Measurements from ENCODE around the gene TASOR2. TPM values are rescaled to one million over a fixed set of nuclear protein-coding genes. Genes with fewer than 3 reads are reported as not detected.

The TASOR2 gene
- total RNA-seq, 1 experiment from 2014 or later: 57.7 TPM

- H3K9me2 ChIP-seq (replicated peaks; ENCODE audit: insufficient read depth, low read length): no peaks in the 10 kb centered on the region
- H3K9me3 ChIP-seq (ENCODE audit: low read length): no peaks in the 10 kb centered on the region
- no peak overlapping the region for H3K9ac ChIP-seq (ENCODE audit: low read length)
- H3K4me1 ChIP-seq (ENCODE audit: low read length): peaks cover 47% of the 10 kb centered on the region
- H3K36me3 ChIP-seq (ENCODE audit: insufficient read depth, low read length): no peaks in the 10 kb centered on the region
- H4K20me1 ChIP-seq (ENCODE audit: insufficient read depth, low read depth, low read length): peaks cover 25% of the 10 kb centered on the region
- no peak overlapping the region for H3K4me2 ChIP-seq (ENCODE audit: low read depth, low read length, poor library complexity, severe bottlenecking)
- DNase-seq: peak; percentile 68
- H3K79me2 ChIP-seq (ENCODE audit: low read length): no peaks in the 10 kb centered on the region
- H3K4me3 ChIP-seq (ENCODE audit: low read length): no peak overlapping the region
- no peak overlapping the region for H3K27ac ChIP-seq (ENCODE audit: low read length)
- H3K27me3 ChIP-seq (ENCODE audit: low read length): no peaks in the 10 kb centered on the region
- H2AFZ ChIP-seq (ENCODE audit: low read length): no peak overlapping the region
Measured at GRCh38 chr10:5659702-5660528, 24.7 kb upstream of the TASOR2 start.

GRCh38 chr10:5661043-5661442 is 23.6 kb upstream of the TASOR2 start:
- Histone ChIP-seq H3K27ac (ENCODE audit: low read length) (no peak overlapping the region), H3K27me3 (ENCODE audit: low read length) (no peaks in the 10 kb centered on the region), H3K4me2 (ENCODE audit: low read depth, low read length, poor library complexity, severe bottlenecking) (no peak overlapping the region), H3K4me1 (ENCODE audit: low read length) (peaks cover 57% of the 10 kb centered on the region), H2AFZ (ENCODE audit: low read length) (no peak overlapping the region), H3K36me3 (ENCODE audit: insufficient read depth, low read length) (no peaks in the 10 kb centered on the region), H4K20me1 (ENCODE audit: insufficient read depth, low read depth, low read length) (peaks cover 25% of the 10 kb centered on the region), H3K9me3 (ENCODE audit: low read length) (no peaks in the 10 kb centered on the region), H3K9me2 (replicated peaks; ENCODE audit: insufficient read depth, low read length) (no peaks in the 10 kb centered on the region), H3K79me2 (ENCODE audit: low read length) (no peaks in the 10 kb centered on the region), H3K9ac (ENCODE audit: low read length) (no peak overlapping the region), H3K4me3 (ENCODE audit: low read length) (no peak overlapping the region)
- DNase-seq: no peak

- no peaks in the 10 kb centered on the region for H3K79me2 ChIP-seq (ENCODE audit: low read length)
Measured at GRCh38 chr10:5662708-5663579, 21.7 kb upstream of the TASOR2 start.

DNA sequence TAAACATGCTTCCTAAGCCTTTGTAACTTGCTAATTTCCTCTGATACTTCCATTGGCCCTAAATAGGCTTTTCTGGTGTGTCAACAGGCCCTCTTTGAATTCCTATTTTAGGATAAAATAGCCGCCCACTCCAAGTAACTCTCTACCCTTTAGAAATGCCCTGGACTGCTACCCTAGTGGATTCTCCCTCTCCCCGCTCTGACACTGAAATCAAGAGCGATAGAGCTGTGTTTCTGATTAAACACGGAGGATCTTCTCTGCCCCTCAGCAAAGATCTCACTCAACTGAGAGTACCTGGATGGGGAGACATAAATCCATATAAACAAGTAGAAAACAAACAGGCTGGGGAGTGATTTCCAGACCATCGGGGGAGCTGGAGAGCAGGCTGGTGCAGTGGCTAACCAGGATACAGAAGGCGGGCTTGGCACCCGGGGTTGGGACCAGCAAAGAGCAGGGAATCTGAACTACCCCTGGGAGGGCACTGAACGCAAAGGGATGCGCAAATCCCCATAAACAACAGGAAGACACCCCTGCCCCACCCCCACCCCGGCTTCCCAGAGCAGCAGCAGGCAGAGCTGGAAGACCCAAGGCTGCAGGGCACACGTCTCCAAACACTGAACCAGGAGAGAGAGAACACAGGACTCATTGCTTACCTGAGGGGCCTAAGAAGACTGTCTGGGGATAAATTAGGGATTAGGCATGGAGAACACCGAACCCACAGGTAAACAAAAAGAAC is 20.8 kb upstream of the TASOR2 start:
- no peak overlapping the region for H3K27ac ChIP-seq (ENCODE audit: low read length)
- no peak overlapping the region for H2AFZ ChIP-seq (ENCODE audit: low read length)
- no peak for DNase-seq
- H3K79me2 ChIP-seq (ENCODE audit: low read length): no peaks in the 10 kb centered on the region
- no peak overlapping the region for H3K4me2 ChIP-seq (ENCODE audit: low read depth, low read length, poor library complexity, severe bottlenecking)
- H3K9ac ChIP-seq (ENCODE audit: low read length): no peak overlapping the region
- H3K4me1 ChIP-seq (ENCODE audit: low read length): peaks cover 47% of the 10 kb centered on the region
- H3K9me3 ChIP-seq (ENCODE audit: low read length): no peaks in the 10 kb centered on the region
- H3K4me3 ChIP-seq (ENCODE audit: low read length): no peak overlapping the region
- H4K20me1 ChIP-seq (ENCODE audit: insufficient read depth, low read depth, low read length): peaks cover 25% of the 10 kb centered on the region
- H3K36me3 ChIP-seq (ENCODE audit: insufficient read depth, low read length): no peaks in the 10 kb centered on the region
- no peaks in the 10 kb centered on the region for H3K9me2 ChIP-seq (replicated peaks; ENCODE audit: insufficient read depth, low read length)
- no peaks in the 10 kb centered on the region for H3K27me3 ChIP-seq (ENCODE audit: low read length)

More at GRCh38 chr10:5662708-5663579, 21.7 kb upstream of the TASOR2 start:
- Histone ChIP-seq H3K4me3 (ENCODE audit: low read length) (no peak overlapping the region), H3K4me2 (ENCODE audit: low read depth, low read length, poor library complexity, severe bottlenecking) (no peak overlapping the region), H2AFZ (ENCODE audit: low read length) (no peak overlapping the region), H3K36me3 (ENCODE audit: insufficient read depth, low read length) (no peaks in the 10 kb centered on the region), H3K9me3 (ENCODE audit: low read length) (no peaks in the 10 kb centered on the region), H3K9ac (ENCODE audit: low read length) (no peak overlapping the region), H3K27ac (ENCODE audit: low read length) (no peak overlapping the region), H3K27me3 (ENCODE audit: low read length) (no peaks in the 10 kb centered on the region), H4K20me1 (ENCODE audit: insufficient read depth, low read depth, low read length) (peaks cover 25% of the 10 kb centered on the region), H3K9me2 (replicated peaks; ENCODE audit: insufficient read depth, low read length) (no peaks in the 10 kb centered on the region), H3K4me1 (ENCODE audit: low read length) (peaks cover 50% of the 10 kb centered on the region)
- no peak for DNase-seq

GRCh38 chr10:5665373-5666007 is 19.1 kb upstream of the TASOR2 start:
- H3K9me2 ChIP-seq (replicated peaks; ENCODE audit: insufficient read depth, low read length): no peaks in the 10 kb centered on the region
- H3K79me2 ChIP-seq (ENCODE audit: low read length): no peaks in the 10 kb centered on the region
- peaks cover 37% of the 10 kb centered on the region for H3K4me1 ChIP-seq (ENCODE audit: low read length)
- H3K9me3 ChIP-seq (ENCODE audit: low read length): no peaks in the 10 kb centered on the region
- peak overlapping the region; percentile 77 for H3K4me2 ChIP-seq (ENCODE audit: low read depth, low read length, poor library complexity, severe bottlenecking)
- peaks cover 18% of the 10 kb centered on the region for H4K20me1 ChIP-seq (ENCODE audit: insufficient read depth, low read depth, low read length)
- peak; percentile 61 for DNase-seq
- peak overlapping the region; percentile 83 for H3K9ac ChIP-seq (ENCODE audit: low read length)
- no peaks in the 10 kb centered on the region for H3K36me3 ChIP-seq (ENCODE audit: insufficient read depth, low read length)
- peak overlapping the region; percentile 94; the same call in 1 of the 2 replicates for H2AFZ ChIP-seq (ENCODE audit: low read length)
- peak overlapping the region; percentile 82 for H3K4me3 ChIP-seq (ENCODE audit: low read length)
- no peak overlapping the region for H3K27ac ChIP-seq (ENCODE audit: low read length)
- no peaks in the 10 kb centered on the region for H3K27me3 ChIP-seq (ENCODE audit: low read length)

- Histone ChIP-seq H3K4me1 (ENCODE audit: low read length) (peaks cover 37% of the 10 kb centered on the region), H2AFZ (ENCODE audit: low read length) (peak within 1 kb of the TSS; percentile 97), H3K4me2 (ENCODE audit: low read depth, low read length, poor library complexity, severe bottlenecking) (peak within 1 kb of the TSS; percentile 77), H3K4me3 (ENCODE audit: low read length) (peak within 1 kb of the TSS; percentile 82), H3K9me2 (replicated peaks; ENCODE audit: insufficient read depth, low read length) (no peaks in the 10 kb centered on the region), H3K9me3 (ENCODE audit: low read length) (no peaks in the 10 kb centered on the region), H4K20me1 (ENCODE audit: insufficient read depth, low read depth, low read length) (peaks cover 18% of the 10 kb centered on the region), H3K36me3 (ENCODE audit: insufficient read depth, low read length) (no peaks in the 10 kb centered on the region), H3K27me3 (ENCODE audit: low read length) (no peaks in the 10 kb centered on the region), H3K27ac (ENCODE audit: low read length) (no peak within 1 kb of the TSS), H3K79me2 (ENCODE audit: low read length) (no peaks in the 10 kb centered on the region), H3K9ac (ENCODE audit: low read length) (peak within 1 kb of the TSS; percentile 83)
- DNase-seq: peak; percentile 77
Measured at GRCh38 chr10:5666008-5666840, 18.4 kb upstream of the TASOR2 start, which contains the start of gene ASB13. TSS of gene ASB13 (minus strand) at chr10:5666595. CDS start at chr10:5666551, 44 bp downstream.
